ENCODE measurements around the gene IFT27.
"Not testable (repeated sequence)": the region's sequence is repeated elsewhere in the genome, so short reads cannot be mapped to it uniquely, and the experiment has no call there.

IFT27 gene

DNA sequence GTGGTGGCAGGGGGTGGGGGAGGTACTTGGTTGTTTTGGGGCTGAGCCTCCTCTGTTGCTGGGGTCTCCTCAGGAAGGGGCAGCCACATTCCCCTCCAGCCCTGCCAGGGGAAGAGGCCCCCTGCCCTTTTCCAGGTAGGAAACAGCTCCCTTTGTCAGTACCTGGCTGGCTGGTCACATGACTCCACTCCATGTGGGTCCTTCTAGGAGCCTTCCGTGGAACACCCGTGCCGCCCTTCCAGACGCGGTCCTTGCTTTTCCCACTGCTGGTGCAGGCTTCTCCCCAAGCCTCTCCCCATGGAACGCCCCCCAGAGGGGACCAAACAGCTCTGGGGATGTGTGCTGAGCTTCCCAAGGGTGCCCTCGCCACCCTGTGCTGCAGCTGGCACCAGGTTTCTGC lies 19.9 kb downstream of the IFT27 start:
- Mint-ChIP-seq H3K27ac (no peak overlapping the region), H3K27me3 (peaks cover 26% of the 10 kb centered on the region)

DNA sequence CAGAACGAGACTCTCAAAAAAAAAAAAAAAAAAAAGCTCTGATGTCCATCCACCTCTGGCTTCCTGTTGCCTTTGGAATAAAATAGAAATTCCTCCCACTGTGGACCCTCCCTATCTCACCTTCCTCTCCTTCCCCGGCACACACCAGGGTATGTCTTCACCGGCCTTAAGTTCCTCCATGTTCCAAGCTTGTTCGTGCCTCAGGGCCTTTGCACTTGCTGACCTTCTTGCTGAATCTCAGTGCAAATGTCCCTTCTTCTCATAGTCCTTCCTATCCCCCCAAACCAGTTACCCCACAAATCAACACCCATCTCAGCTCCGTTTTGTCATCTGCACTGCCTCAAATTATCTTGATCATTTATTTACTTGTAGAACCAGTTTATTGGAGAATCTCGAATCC lies 20.6 kb downstream of the IFT27 start:
- Mint-ChIP-seq H3K4me1 (no peaks in the 10 kb centered on the region), H3K4me3 (no peak overlapping the region), H3K27me3 (peaks cover 26% of the 10 kb centered on the region), H3K27ac (no peak overlapping the region), H3K9me3 (no peaks in the 10 kb centered on the region), H3K36me3 (no peaks in the 10 kb centered on the region)
- CTCF ChIA-PET: interaction anchor here (1.0 to 1.4 kb wide), 4 partner anchors 19 to 223 kb away, joined by 3 to 5 read pairs (median 4); no protein-coding TSS in a partner anchor
- DNase-seq: no peak

More for the DNA sequence above, 19.9 kb downstream of the IFT27 start:
- Mint-ChIP-seq H3K9me3 (no peaks in the 10 kb centered on the region), H3K36me3 (no peaks in the 10 kb centered on the region), H3K4me3 (no peak overlapping the region), H3K4me1 (no peaks in the 10 kb centered on the region)
- CTCF ChIA-PET: interaction anchor here (1.0 to 3.0 kb wide), 5 partner anchors 18 to 222 kb away, joined by 3 to 13 read pairs (median 4); no protein-coding TSS in a partner anchor
- DNase-seq: no peak

DNA sequence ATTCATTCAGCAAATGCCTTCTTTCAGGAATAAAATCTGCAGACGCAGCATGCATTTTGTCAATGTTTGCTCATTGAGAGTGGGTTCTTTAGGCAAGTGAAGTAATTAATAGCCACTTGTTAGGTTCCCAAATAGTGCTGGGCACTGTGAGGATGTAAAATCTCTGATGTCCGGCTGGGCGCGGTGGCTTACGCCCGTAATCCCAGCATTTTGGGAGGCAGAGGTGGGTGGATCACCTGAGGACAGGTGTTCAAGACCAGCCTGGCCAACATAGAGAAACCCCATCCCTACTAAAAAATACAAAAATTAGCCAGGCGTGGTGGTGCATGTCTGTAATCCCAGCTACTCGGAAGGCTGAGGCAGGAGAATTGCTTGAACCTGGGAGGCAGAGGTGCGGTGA lies 21.0 kb downstream of the IFT27 start:
- H3K4me3 Mint-ChIP-seq, H3K4me1 Mint-ChIP-seq, H3K27ac Mint-ChIP-seq, H3K9me3 Mint-ChIP-seq, DNase-seq, H3K36me3 Mint-ChIP-seq: not testable (repeated sequence)
- peaks cover 30% of the 10 kb centered on the region for H3K27me3 Mint-ChIP-seq
- CTCF ChIA-PET: interaction anchor here (1.2 kb wide), 1 partner anchor 223 kb away, joined by 3 read pairs; no protein-coding TSS in a partner anchor

DNA sequence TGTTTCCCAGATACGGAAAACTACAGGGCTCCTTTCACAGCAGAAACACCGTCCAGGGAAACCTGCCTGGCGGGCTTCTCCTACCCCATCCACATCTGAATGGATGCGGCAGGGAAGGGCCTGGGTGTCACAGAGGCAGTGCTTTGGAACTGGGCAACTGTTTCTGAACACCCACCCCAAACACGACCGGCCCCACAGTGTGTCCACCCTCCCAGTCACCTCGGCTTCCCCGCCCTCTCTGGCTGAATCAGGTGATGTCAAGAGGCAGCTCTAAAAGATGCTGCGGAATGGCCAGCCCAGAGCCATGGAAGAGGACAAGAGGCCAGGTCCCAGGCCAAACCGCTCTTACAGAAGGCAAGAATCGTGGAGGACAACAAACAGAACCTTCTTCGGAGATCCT lies 22.0 kb downstream of the IFT27 start:
- peaks cover 31% of the 10 kb centered on the region for H3K27me3 Mint-ChIP-seq
- no peak overlapping the region for H3K4me3 Mint-ChIP-seq
- H3K36me3 Mint-ChIP-seq: no peaks in the 10 kb centered on the region
- no peaks in the 10 kb centered on the region for H3K9me3 Mint-ChIP-seq
- H3K27ac Mint-ChIP-seq: no peak overlapping the region
- no peak for DNase-seq
- CTCF ChIA-PET: no interaction called here
- H3K4me1 Mint-ChIP-seq: no peaks in the 10 kb centered on the region

DNA sequence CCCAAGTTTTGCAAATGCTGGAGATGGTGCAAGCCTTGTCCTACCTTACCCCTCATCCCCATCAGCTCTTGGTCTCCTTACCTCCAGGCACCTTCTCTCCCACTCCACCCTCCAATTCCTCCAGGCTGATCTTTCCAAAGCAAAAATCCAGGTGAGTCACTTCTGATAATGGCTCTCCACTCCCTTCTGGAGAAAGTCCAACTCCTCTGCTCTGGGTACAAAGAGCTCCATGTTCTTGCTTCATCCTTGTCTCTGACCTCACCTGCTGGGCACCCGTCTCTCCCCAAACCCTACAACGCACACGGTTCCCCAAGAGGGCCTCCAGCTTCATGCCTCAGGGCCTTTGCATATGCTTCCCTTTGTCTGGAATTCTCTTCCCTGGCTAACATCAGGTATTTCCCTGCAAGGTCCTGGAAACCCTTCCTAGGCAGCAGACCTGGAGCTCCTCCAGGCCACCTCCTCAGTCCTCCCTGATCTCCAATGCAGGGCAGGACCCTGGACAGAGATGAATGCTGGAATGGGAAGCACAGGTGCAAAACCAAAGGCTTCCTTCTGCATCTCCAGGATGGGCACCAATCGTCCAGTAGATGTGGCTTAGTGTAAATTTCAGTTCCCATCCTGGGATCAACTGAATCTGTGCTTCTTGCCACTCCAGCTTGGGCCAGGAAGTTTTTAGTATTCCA lies 22.7 kb downstream of the IFT27 start:
- Mint-ChIP-seq H3K9me3 (no peaks in the 10 kb centered on the region), H3K4me1 (no peaks in the 10 kb centered on the region), H3K27me3 (peaks cover 31% of the 10 kb centered on the region), H3K27ac (no peak overlapping the region), H3K36me3 (no peaks in the 10 kb centered on the region), H3K4me3 (no peak overlapping the region)
- DNase-seq: no peak
- CTCF ChIA-PET: no interaction called here

DNA sequence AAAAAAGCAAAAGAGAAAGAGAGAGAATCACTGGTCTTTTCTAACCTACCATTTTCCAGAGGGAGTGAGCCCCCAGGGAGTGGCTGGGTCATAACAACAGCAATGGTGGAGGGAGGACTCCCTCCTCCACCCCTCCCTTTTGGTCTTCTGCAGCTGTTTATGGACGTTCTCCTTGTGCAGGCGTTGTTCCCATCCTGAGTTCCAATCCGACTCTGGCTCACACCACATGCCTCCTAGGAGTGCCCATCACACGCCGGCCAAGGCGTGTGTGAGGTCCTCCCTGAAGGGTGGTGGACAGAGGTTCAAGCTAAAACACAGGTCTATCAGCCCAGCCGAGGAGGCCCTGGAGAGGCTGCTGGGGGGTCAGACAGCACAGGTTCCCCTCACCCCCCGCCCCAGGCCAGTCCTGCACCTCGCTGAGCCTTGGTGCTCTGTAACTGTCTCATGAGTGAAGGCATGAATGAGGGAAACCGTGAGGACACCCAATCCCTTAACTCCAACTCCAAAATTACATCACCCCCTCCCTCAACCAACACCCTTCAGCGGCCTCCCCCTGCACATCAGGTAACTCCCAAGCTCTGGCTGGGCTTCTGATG lies 29.4 kb downstream of the IFT27 start:
- H3K36me3 Mint-ChIP-seq: no peaks in the 10 kb centered on the region
- DNase-seq: no peak
- peaks cover 12% of the 10 kb centered on the region for H3K27me3 Mint-ChIP-seq
- H3K9me3 Mint-ChIP-seq: no peaks in the 10 kb centered on the region
- CTCF ChIA-PET: no interaction called here
- no peak overlapping the region for H3K4me3 Mint-ChIP-seq
- no peaks in the 10 kb centered on the region for H3K4me1 Mint-ChIP-seq
- no peak overlapping the region for H3K27ac Mint-ChIP-seq

DNA sequence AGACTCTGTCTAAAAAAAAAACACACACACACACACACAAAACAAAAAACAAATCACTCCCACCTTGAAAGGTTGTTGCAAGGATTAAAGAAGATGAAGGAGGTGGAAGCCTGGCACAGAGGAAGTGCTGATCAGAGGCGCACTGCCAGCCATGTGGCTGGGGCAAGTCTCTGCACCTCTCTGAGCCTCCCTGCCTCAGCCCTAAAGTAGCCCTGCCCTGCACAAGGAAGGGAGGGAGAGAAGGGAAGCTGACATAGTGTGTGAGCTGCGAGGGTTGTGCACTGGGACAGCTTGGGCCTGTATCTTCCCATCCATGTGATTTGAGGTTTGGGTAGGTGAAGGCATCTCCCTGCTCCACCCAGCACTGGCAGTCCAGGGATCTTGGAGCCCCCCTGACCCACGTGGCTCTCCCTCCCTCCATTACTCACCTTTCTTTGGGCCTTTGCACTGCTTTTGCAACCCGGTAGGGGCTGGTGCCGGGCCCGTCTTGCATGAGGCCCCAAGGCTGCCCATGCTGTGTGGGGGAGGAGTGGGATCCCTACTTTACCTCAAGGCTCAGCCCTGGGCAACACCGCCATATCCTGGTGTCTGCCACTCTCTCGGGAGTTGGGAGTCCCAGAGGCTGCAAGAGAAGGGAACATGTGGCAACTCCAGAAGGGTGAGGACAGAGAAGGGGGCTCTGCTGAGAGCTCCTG lies 30.5 kb downstream of the IFT27 start:
- CTCF ChIA-PET: no interaction called here

DNA sequence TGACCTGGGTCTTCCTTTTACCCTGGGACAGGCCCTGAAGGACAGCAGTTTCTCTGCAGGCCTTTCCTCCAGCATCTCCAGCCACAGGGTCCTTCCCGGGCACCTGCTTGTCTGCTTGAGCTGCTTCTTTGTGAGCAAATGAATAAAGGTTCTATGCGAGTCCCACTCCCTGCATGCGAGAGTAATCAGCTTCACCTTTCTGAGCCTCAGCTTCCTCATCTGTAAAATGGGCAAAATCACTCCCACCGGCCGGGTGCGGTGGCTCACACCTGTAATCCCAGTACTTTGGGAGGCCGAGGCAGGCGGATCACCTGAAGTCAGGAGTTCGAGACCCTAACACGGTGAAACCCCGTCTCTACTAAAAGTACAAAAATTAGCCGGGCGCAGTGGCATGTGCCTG lies 31.1 kb downstream of the IFT27 start:
- no peak overlapping the region for H3K4me3 Mint-ChIP-seq
- no peaks in the 10 kb centered on the region for H3K9me3 Mint-ChIP-seq
- no peaks in the 10 kb centered on the region for H3K36me3 Mint-ChIP-seq
- H3K27ac Mint-ChIP-seq: no peak overlapping the region
- DNase-seq: no peak
- H3K27me3 Mint-ChIP-seq: peaks cover 9% of the 10 kb centered on the region
- CTCF ChIA-PET: no interaction called here
- no peaks in the 10 kb centered on the region for H3K4me1 Mint-ChIP-seq

More for the DNA sequence above, 30.5 kb downstream of the IFT27 start:
- H3K9me3 Mint-ChIP-seq: no peaks in the 10 kb centered on the region
- peaks cover 14% of the 10 kb centered on the region for H3K27me3 Mint-ChIP-seq
- H3K4me1 Mint-ChIP-seq: no peaks in the 10 kb centered on the region
- H3K4me3 Mint-ChIP-seq: no peak overlapping the region
- H3K36me3 Mint-ChIP-seq: no peaks in the 10 kb centered on the region
- no peak overlapping the region for H3K27ac Mint-ChIP-seq
- no peak for DNase-seq

DNA sequence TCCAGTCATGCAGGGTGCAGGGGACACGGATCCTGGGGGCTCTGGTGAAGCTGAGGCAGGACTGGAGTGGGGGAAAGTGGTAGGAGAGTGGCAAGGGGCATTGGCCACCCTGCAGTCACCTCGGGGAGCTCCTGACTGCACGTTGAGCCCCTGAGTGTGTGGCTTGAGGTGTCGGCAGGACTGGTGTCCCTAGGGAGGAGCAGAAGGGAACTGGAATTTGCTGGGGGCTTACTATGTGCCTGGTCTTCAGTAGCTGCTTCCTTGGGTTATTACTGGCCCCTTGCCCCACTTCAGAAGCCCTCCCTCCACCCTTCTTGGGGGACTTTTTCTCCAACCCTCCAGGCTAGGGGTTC lies 31.5 kb downstream of the IFT27 start:
- CTCF ChIA-PET: interaction anchor here (0.9 kb wide), 1 partner anchor 13 kb away, joined by 4 read pairs; no protein-coding TSS in a partner anchor

DNA sequence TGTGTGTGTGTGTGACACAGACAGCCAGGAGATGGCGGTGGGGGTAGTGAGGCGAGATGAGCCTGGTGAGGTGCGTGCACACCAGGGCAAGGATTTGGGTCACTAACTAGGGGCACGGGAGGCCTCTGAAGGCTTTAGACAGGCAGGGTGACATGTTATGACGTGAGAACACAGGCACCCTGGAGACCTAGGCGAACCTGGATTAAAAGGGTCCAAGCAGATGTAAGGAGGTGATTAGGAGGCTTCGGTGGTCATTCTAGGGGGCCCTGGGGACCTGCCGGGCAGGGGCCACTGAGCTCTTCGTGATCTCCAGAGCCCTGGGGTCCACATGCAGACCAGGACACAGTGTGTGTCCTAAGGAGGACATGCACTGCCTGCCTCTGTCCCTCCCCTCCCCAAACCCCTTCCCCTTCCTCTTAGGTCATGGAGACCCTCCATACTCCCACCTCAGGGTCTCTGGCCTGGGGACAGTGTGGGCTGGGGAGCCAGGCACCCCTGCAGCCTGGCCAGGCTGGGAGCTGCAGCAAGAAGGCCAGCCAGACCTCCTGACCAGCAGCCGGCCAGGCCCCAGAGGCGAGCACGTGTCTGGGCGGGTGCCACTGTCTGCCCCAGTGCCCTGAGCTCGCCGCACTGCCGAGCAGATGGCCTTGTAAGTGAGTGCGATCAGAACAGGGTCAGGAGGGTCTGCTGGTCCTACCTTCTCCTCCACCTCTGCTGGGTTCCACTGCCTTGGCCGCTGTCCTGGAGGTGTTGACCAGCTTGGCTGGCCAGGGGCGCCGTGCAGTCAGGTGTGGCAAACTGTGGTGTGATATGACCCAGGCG lies 32.1 kb downstream of the IFT27 start:
- H3K36me3 Mint-ChIP-seq: no peaks in the 10 kb centered on the region
- H3K27ac Mint-ChIP-seq: no peak overlapping the region
- H3K27me3 Mint-ChIP-seq: peaks cover 9% of the 10 kb centered on the region
- H3K4me1 Mint-ChIP-seq: no peaks in the 10 kb centered on the region
- H3K9me3 Mint-ChIP-seq: no peaks in the 10 kb centered on the region
- H3K4me3 Mint-ChIP-seq: no peak overlapping the region
- CTCF ChIA-PET: interaction anchor here (0.9 kb wide), 1 partner anchor 14 kb away, joined by 4 read pairs; no protein-coding TSS in a partner anchor
- DNase-seq: no peak

More for the DNA sequence above, 31.5 kb downstream of the IFT27 start:
- no peaks in the 10 kb centered on the region for H3K9me3 Mint-ChIP-seq
- DNase-seq: no peak
- H3K4me1 Mint-ChIP-seq: no peaks in the 10 kb centered on the region
- H3K4me3 Mint-ChIP-seq: no peak overlapping the region
- H3K27me3 Mint-ChIP-seq: peaks cover 9% of the 10 kb centered on the region
- no peak overlapping the region for H3K27ac Mint-ChIP-seq
- H3K36me3 Mint-ChIP-seq: no peaks in the 10 kb centered on the region

DNA sequence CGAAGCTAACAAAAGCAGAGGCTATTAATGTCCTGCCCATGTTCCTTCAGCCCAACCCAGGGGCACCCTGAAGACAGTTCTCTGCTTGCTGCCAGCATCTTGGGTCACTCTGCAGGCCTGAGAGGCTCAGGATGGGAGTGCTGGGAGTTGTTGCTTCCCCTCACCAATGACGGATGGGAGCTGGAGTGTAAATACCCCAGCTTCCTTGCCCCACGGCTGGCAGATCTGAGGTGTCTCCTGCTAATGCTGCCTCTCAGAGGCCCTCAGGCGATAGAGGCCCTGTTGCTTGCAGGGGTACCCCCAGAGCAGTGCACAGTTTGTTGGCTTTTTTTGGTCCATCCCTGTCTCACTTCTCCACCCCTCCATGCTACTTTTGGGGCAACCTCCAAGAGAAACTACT lies 32.9 kb downstream of the IFT27 start:
- no peaks in the 10 kb centered on the region for H3K36me3 Mint-ChIP-seq
- no peak overlapping the region for H3K27ac Mint-ChIP-seq
- H3K4me3 Mint-ChIP-seq: no peak overlapping the region
- peaks cover 11% of the 10 kb centered on the region for H3K27me3 Mint-ChIP-seq
- no peaks in the 10 kb centered on the region for H3K9me3 Mint-ChIP-seq
- no peak for DNase-seq
- H3K4me1 Mint-ChIP-seq: no peaks in the 10 kb centered on the region
- CTCF ChIA-PET: no interaction called here

DNA sequence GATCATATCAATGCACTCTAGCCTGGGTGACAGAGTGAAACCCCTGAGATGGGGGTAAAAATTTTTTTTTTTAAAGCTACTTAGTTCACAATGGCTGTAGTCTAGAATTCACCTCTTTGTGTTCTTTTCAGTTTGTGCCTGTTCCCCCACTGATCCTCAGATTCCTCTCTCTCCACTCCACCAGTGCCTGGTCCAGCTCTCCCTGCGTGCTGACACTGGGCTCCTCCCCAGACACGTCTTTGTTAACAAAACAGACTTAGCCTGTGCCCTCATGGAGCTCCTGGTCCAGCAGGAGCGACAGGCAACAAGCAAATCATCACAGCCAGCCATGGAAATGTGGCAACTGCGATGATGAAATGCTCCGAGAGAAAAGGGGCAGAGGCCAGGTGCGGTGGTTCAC lies 34.0 kb downstream of the IFT27 start:
- no peak overlapping the region for H3K27ac Mint-ChIP-seq
- no peaks in the 10 kb centered on the region for H3K4me1 Mint-ChIP-seq
- no peak overlapping the region for H3K4me3 Mint-ChIP-seq
- peaks cover 21% of the 10 kb centered on the region for H3K27me3 Mint-ChIP-seq
- no peaks in the 10 kb centered on the region for H3K36me3 Mint-ChIP-seq
- CTCF ChIA-PET: interaction anchor here (0.9 to 1.1 kb wide), 2 partner anchors 111 to 231 kb away, joined by 3 read pairs; no protein-coding TSS in a partner anchor
- no peaks in the 10 kb centered on the region for H3K9me3 Mint-ChIP-seq
- no peak for DNase-seq

DNA sequence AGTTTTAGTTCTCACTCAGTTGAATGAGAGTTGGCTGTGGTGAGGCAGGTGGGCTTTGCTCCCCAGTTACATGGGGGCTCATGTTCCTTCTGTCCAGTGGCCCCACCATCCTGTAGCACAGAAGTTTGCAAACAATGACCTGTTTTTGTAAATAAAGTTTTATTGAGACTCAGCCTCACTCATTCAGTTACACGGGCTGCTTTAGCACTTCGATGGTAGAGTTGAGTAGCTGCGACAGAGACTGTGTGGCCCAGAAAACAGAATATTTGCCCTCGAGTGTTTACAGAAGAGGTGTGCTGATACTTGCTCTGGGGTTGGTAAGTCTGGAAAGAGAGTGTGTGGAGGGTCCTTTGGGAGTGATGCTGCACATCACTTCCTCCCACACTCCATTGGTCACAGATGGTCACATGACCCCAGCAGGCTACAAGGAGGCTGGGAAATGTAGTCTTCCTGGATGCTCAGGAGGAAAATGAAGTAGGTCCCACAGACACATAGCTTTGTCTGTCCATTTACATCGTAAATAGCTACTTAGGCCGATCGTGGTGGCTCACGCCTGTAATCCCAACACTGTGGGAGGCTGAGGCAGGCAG lies 34.6 kb downstream of the IFT27 start:
- Mint-ChIP-seq H3K4me3 (no peak overlapping the region), H3K9me3 (no peaks in the 10 kb centered on the region), H3K36me3 (no peaks in the 10 kb centered on the region), H3K4me1 (no peaks in the 10 kb centered on the region), H3K27me3 (peaks cover 25% of the 10 kb centered on the region), H3K27ac (no peak overlapping the region)
- CTCF ChIA-PET: interaction anchor here (1.1 kb wide), 1 partner anchor 230 kb away, joined by 3 read pairs; no protein-coding TSS in a partner anchor
- no peak for DNase-seq

DNA sequence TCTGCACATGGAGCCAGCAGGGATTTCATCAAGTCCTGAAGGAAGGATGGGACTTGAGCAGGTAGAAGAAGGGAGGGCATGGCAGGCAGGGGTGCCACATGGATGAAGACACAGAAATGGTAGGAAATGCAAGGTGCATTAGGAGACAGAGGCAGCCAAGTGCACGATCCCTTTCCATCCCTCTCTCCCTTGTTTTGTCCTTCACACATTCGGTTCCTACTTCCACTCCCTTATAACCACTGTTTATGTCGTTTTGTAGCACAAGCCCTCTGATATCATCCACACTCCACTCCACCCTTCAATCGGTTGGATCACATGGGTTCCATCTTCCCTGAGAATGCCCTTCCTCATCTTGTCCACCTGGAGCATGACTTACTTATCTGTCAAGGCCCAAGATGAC lies 35.2 kb downstream of the IFT27 start:
- Mint-ChIP-seq H3K4me1 (no peaks in the 10 kb centered on the region), H3K4me3 (no peak overlapping the region), H3K36me3 (no peaks in the 10 kb centered on the region), H3K27ac (no peak overlapping the region), H3K9me3 (no peaks in the 10 kb centered on the region), H3K27me3 (peaks cover 29% of the 10 kb centered on the region)
- DNase-seq: no peak
- CTCF ChIA-PET: no interaction called here
